Measurements from ENCODE around the gene MTMR10. TPM values are rescaled to one million over a fixed set of nuclear protein-coding genes. Genes with fewer than 3 reads are reported as not detected.

MTMR10 gene
- total RNA-seq, 1 donor from 2014 or later: 12.2 TPM

- H3K36me3 Mint-ChIP-seq (ENCODE audit: low read depth): no peaks in the 10 kb centered on the region
- intact Hi-C loops (cut with micrococcal nuclease): no loop called here
- no peaks in the 10 kb centered on the region for H3K9me3 Mint-ChIP-seq
- no peak overlapping the region for H3K27ac Mint-ChIP-seq
- H3K4me3 Mint-ChIP-seq (ENCODE audit: low read depth): no peak overlapping the region
- DNase-seq (ENCODE audit: low spot score): no peak
- H3K4me1 Mint-ChIP-seq (ENCODE audit: low read depth): no peaks in the 10 kb centered on the region
- peaks cover 17% of the 10 kb centered on the region for H3K27me3 Mint-ChIP-seq (ENCODE audit: low read depth)
Observed at GRCh38 chr15:31024330-31024729, 32.9 kb upstream of the MTMR10 start.

GRCh38 chr15:31023841-31024240 is 32.4 kb upstream of the MTMR10 start:
- no peak overlapping the region for H3K27ac Mint-ChIP-seq
- H3K9me3 Mint-ChIP-seq: no peaks in the 10 kb centered on the region
- H3K4me1 Mint-ChIP-seq (ENCODE audit: low read depth): no peaks in the 10 kb centered on the region
- intact Hi-C loops (cut with micrococcal nuclease): no loop called here
- no peak for DNase-seq (ENCODE audit: low spot score)
- H3K27me3 Mint-ChIP-seq (ENCODE audit: low read depth): peaks cover 13% of the 10 kb centered on the region
- no peaks in the 10 kb centered on the region for H3K36me3 Mint-ChIP-seq (ENCODE audit: low read depth)
- no peak overlapping the region for H3K4me3 Mint-ChIP-seq (ENCODE audit: low read depth)

GRCh38 chr15:31021067-31021665 is 29.7 kb upstream of the MTMR10 start:
- Mint-ChIP-seq H3K27ac (no peak overlapping the region), H3K9me3 (no peaks in the 10 kb centered on the region), H3K36me3 (ENCODE audit: low read depth) (no peaks in the 10 kb centered on the region), H3K4me1 (ENCODE audit: low read depth) (no peaks in the 10 kb centered on the region), H3K4me3 (ENCODE audit: low read depth) (no peak overlapping the region), H3K27me3 (ENCODE audit: low read depth) (peaks cover 5% of the 10 kb centered on the region)
- intact Hi-C loops (cut with micrococcal nuclease): no loop called here
- DNase-seq (ENCODE audit: low spot score): no peak

GRCh38 chr15:31020542-31020941 is 29.1 kb upstream of the MTMR10 start:
- Mint-ChIP-seq H3K4me3 (ENCODE audit: low read depth) (no peak overlapping the region), H3K9me3 (no peaks in the 10 kb centered on the region), H3K27me3 (ENCODE audit: low read depth) (peaks cover 5% of the 10 kb centered on the region)

GRCh38 chr15:31019986-31020385 is 28.6 kb upstream of the MTMR10 start:
- H3K4me3 Mint-ChIP-seq (ENCODE audit: low read depth): no peak overlapping the region
- H3K4me1 Mint-ChIP-seq (ENCODE audit: low read depth): no peaks in the 10 kb centered on the region
- intact Hi-C loops (cut with micrococcal nuclease): no loop called here
- no peaks in the 10 kb centered on the region for H3K9me3 Mint-ChIP-seq
- no peaks in the 10 kb centered on the region for H3K36me3 Mint-ChIP-seq (ENCODE audit: low read depth)
- no peak overlapping the region for H3K27ac Mint-ChIP-seq
- peaks cover 5% of the 10 kb centered on the region for H3K27me3 Mint-ChIP-seq (ENCODE audit: low read depth)
- DNase-seq (ENCODE audit: low spot score): no peak

More at GRCh38 chr15:31020542-31020941, 29.1 kb upstream of the MTMR10 start:
- H3K36me3 Mint-ChIP-seq (ENCODE audit: low read depth): no peaks in the 10 kb centered on the region
- no peak overlapping the region for H3K27ac Mint-ChIP-seq
- no peak for DNase-seq (ENCODE audit: low spot score)
- intact Hi-C loops (cut with micrococcal nuclease): no loop called here
- H3K4me1 Mint-ChIP-seq (ENCODE audit: low read depth): no peaks in the 10 kb centered on the region

- Mint-ChIP-seq H3K4me1 (ENCODE audit: low read depth) (peaks cover 11% of the 10 kb centered on the region), H3K27me3 (ENCODE audit: low read depth) (peaks cover 7% of the 10 kb centered on the region), H3K9me3 (peaks cover 13% of the 10 kb centered on the region), H3K27ac (no peak overlapping the region), H3K36me3 (ENCODE audit: low read depth) (peaks cover 7% of the 10 kb centered on the region), H3K4me3 (ENCODE audit: low read depth) (no peak overlapping the region)
- intact Hi-C loops (cut with micrococcal nuclease): no loop called here
- DNase-seq (ENCODE audit: low spot score): no peak
Observed at GRCh38 chr15:31017311-31017710, 25.9 kb upstream of the MTMR10 start.

- Mint-ChIP-seq H3K27me3 (ENCODE audit: low read depth) (peaks cover 8% of the 10 kb centered on the region), H3K4me1 (ENCODE audit: low read depth) (peaks cover 11% of the 10 kb centered on the region), H3K27ac (no peak overlapping the region), H3K4me3 (ENCODE audit: low read depth) (no peak overlapping the region), H3K36me3 (ENCODE audit: low read depth) (peaks cover 9% of the 10 kb centered on the region), H3K9me3 (peaks cover 20% of the 10 kb centered on the region)
- intact Hi-C loops (cut with micrococcal nuclease): no loop called here
- no peak for DNase-seq (ENCODE audit: low spot score)
Observed at GRCh38 chr15:31016446-31016915, 25.1 kb upstream of the MTMR10 start.

- H3K27ac Mint-ChIP-seq: no peak overlapping the region
- no peak for DNase-seq (ENCODE audit: low spot score)
- peaks cover 9% of the 10 kb centered on the region for H3K36me3 Mint-ChIP-seq (ENCODE audit: low read depth)
- intact Hi-C loops (cut with micrococcal nuclease): no loop called here
- H3K4me3 Mint-ChIP-seq (ENCODE audit: low read depth): no peak overlapping the region
- H3K27me3 Mint-ChIP-seq (ENCODE audit: low read depth): peaks cover 12% of the 10 kb centered on the region
- H3K4me1 Mint-ChIP-seq (ENCODE audit: low read depth): peaks cover 11% of the 10 kb centered on the region
- H3K9me3 Mint-ChIP-seq: peaks cover 20% of the 10 kb centered on the region
Observed at GRCh38 chr15:31014608-31014925, 23.1 kb upstream of the MTMR10 start.

GRCh38 chr15:31013863-31014607 is 22.6 kb upstream of the MTMR10 start:
- H3K27ac Mint-ChIP-seq: no peak overlapping the region
- H3K9me3 Mint-ChIP-seq: peaks cover 20% of the 10 kb centered on the region
- peaks cover 9% of the 10 kb centered on the region for H3K36me3 Mint-ChIP-seq (ENCODE audit: low read depth)
- intact Hi-C loops (cut with micrococcal nuclease): no loop called here
- peaks cover 11% of the 10 kb centered on the region for H3K4me1 Mint-ChIP-seq (ENCODE audit: low read depth)
- H3K4me3 Mint-ChIP-seq (ENCODE audit: low read depth): no peak overlapping the region
- no peak for DNase-seq (ENCODE audit: low spot score)
- peaks cover 16% of the 10 kb centered on the region for H3K27me3 Mint-ChIP-seq (ENCODE audit: low read depth)

- H3K9me3 Mint-ChIP-seq: peaks cover 20% of the 10 kb centered on the region
- DNase-seq (ENCODE audit: low spot score): no peak
- peaks cover 9% of the 10 kb centered on the region for H3K36me3 Mint-ChIP-seq (ENCODE audit: low read depth)
- no peak overlapping the region for H3K4me3 Mint-ChIP-seq (ENCODE audit: low read depth)
- intact Hi-C loops (cut with micrococcal nuclease): no loop called here
- H3K27ac Mint-ChIP-seq: no peak overlapping the region
- peaks cover 11% of the 10 kb centered on the region for H3K4me1 Mint-ChIP-seq (ENCODE audit: low read depth)
- H3K27me3 Mint-ChIP-seq (ENCODE audit: low read depth): peaks cover 23% of the 10 kb centered on the region
Observed at GRCh38 chr15:31012455-31012854, 21.0 kb upstream of the MTMR10 start.

GRCh38 chr15:31010036-31010435 is 18.6 kb upstream of the MTMR10 start:
- peaks cover 9% of the 10 kb centered on the region for H3K36me3 Mint-ChIP-seq (ENCODE audit: low read depth)
- peaks cover 19% of the 10 kb centered on the region for H3K4me1 Mint-ChIP-seq (ENCODE audit: low read depth)
- no peak for DNase-seq (ENCODE audit: low spot score)
- peaks cover 39% of the 10 kb centered on the region for H3K27me3 Mint-ChIP-seq (ENCODE audit: low read depth)
- intact Hi-C loops (cut with micrococcal nuclease): no loop called here
- no peak overlapping the region for H3K27ac Mint-ChIP-seq
- H3K9me3 Mint-ChIP-seq: peaks cover 20% of the 10 kb centered on the region
- no peak overlapping the region for H3K4me3 Mint-ChIP-seq (ENCODE audit: low read depth)

GRCh38 chr15:31005660-31006059 is 14.2 kb upstream of the MTMR10 start:
- Mint-ChIP-seq H3K9me3 (no peaks in the 10 kb centered on the region), H3K27me3 (ENCODE audit: low read depth) (peaks cover 55% of the 10 kb centered on the region), H3K36me3 (ENCODE audit: low read depth) (no peaks in the 10 kb centered on the region), H3K4me3 (ENCODE audit: low read depth) (no peak overlapping the region), H3K27ac (no peak overlapping the region), H3K4me1 (ENCODE audit: low read depth) (peaks cover 14% of the 10 kb centered on the region)
- no peak for DNase-seq (ENCODE audit: low spot score)
- intact Hi-C loops (cut with micrococcal nuclease): no loop called here

GRCh38 chr15:31004220-31004733 is 12.8 kb upstream of the MTMR10 start:
- Mint-ChIP-seq H3K27ac (no peak overlapping the region), H3K9me3 (no peaks in the 10 kb centered on the region), H3K4me1 (ENCODE audit: low read depth) (peaks cover 14% of the 10 kb centered on the region), H3K4me3 (ENCODE audit: low read depth) (no peak overlapping the region), H3K27me3 (ENCODE audit: low read depth) (peaks cover 54% of the 10 kb centered on the region), H3K36me3 (ENCODE audit: low read depth) (no peaks in the 10 kb centered on the region)
- intact Hi-C loops (cut with micrococcal nuclease): no loop called here
- DNase-seq (ENCODE audit: low spot score): no peak
